Measurements from ENCODE around the gene LRP2. TPM values are rescaled to one million over a fixed set of nuclear protein-coding genes. Genes with fewer than 3 reads are reported as not detected.

The LRP2 gene
- total and polyA plus RNA-seq, 2 experiments from 2014 or later: 0.68 to 2.7 TPM

DNA sequence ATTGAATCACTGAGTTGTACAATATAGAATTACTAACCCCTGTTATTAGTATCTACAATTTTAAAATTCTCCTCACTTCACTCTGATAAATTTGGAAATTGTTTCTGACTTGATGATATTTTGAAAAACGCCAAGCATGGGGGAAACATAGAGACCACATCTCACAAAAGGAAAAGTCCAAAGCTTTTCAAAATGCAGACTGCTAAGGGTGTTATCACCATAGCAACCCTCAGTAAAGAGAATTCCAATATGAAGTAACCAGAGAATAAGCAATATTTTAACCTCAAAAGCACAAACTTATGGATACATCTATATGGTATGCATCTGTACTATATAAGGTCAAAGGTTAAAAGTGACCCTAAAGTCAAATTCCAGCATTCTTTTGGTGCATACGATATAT lies 22.7 kb downstream of the LRP2 start (continued):
- TF ChIP-seq, protein P1, sequence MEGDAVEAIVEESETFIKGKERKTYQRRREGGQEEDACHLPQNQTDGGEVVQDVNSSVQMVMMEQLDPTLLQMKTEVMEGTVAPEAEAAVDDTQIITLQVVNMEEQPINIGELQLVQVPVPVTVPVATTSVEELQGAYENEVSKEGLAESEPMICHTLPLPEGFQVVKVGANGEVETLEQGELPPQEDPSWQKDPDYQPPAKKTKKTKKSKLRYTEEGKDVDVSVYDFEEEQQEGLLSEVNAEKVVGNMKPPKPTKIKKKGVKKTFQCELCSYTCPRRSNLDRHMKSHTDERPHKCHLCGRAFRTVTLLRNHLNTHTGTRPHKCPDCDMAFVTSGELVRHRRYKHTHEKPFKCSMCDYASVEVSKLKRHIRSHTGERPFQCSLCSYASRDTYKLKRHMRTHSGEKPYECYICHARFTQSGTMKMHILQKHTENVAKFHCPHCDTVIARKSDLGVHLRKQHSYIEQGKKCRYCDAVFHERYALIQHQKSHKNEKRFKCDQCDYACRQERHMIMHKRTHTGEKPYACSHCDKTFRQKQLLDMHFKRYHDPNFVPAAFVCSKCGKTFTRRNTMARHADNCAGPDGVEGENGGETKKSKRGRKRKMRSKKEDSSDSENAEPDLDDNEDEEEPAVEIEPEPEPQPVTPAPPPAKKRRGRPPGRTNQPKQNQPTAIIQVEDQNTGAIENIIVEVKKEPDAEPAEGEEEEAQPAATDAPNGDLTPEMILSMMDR (conservative IDR thresholded peaks at IDR 0.05; ENCODE audit: low read depth in 2 of 2): no peak
- TF ChIP-seq EZH2phosphoT487 (IDR thresholded peaks at IDR 0.05; ENCODE audit: unreplicated experiment) (no peak), STAT1 (IDR thresholded peaks at IDR 0.05; ENCODE audit: unreplicated experiment) (no peak)

DNA sequence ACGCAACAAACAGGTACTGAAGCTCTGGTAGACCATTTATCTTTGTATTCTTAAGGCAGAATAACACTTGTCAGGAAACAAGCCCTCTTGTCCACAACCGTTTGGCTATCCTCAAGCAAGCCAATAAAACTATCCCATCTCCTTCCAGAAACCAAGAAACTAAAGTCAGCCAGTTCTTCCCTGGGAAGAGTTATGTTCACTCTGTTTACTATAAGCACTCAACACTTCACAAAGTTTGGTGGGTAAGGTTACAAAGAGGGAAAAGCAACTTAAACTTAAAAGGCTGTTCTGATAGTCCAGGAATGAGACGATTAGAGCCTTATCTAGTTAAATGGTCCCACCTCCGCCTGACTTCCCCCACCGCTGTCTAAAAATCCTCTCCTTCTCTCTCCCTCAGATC lies 25.6 kb downstream of the LRP2 start:
- no peak overlapping the region for H3K4me3 Mint-ChIP-seq
- Histone ChIP-seq H3K27me3 (ENCODE audit: insufficient read depth) (no peaks in the 10 kb centered on the region), H3F3A (replicated peaks; ENCODE audit: low read depth) (no peaks in the 10 kb centered on the region), H3K79me2 (replicated peaks; ENCODE audit: insufficient read depth) (no peaks in the 10 kb centered on the region), H3K4me3 (no peak overlapping the region), H3K9me2 (ENCODE audit: insufficient read depth) (peaks cover 5% of the 10 kb centered on the region; the same call in 1 of the 2 replicates), H3K4me2 (no peak overlapping the region), H3K27ac (ENCODE audit: low read depth) (no peak overlapping the region), H3K4me1 (ENCODE audit: insufficient read depth) (no peaks in the 10 kb centered on the region), H2AFZ (no peak overlapping the region), H4K20me1 (replicated peaks; ENCODE audit: insufficient read depth) (no peaks in the 10 kb centered on the region), H3K36me3 (ENCODE audit: insufficient read depth) (no peaks in the 10 kb centered on the region)
- H3K27me3 Mint-ChIP-seq (ENCODE audit: insufficient read depth, low read depth, poor library complexity): no peaks in the 10 kb centered on the region
- DNase-seq (ENCODE audit: low spot score) (no peak), ATAC-seq (no peak)
- no peaks in the 10 kb centered on the region for H3K4me1 Mint-ChIP-seq
- H3K9me3 Mint-ChIP-seq: no peaks in the 10 kb centered on the region
- no peak overlapping the region for H3K27ac Mint-ChIP-seq
- H3K36me3 Mint-ChIP-seq (ENCODE audit: low read depth): no peaks in the 10 kb centered on the region
- TF ChIP-seq POLR2AphosphoS5 (IDR thresholded peaks at IDR 0.05; ENCODE audit: low read depth) (no peak), CREB1 (CRISPR knock-in tag; IDR thresholded peaks at IDR 0.05; ENCODE audit: low read depth) (no peak), NANOG (IDR thresholded peaks at IDR 0.05; ENCODE audit: borderline replicate concordance) (no peak), JUNB (IDR thresholded peaks at IDR 0.05; ENCODE audit: unreplicated experiment) (no peak), ZNF114 (CRISPR knock-in tag; IDR thresholded peaks at IDR 0.05) (no peak), ZNF331 (CRISPR knock-in tag; IDR thresholded peaks at IDR 0.05; ENCODE audit: low read depth) (no peak), EZH2phosphoT487 (IDR thresholded peaks at IDR 0.05; ENCODE audit: unreplicated experiment) (no peak), EZH2 (IDR thresholded peaks at IDR 0.05; ENCODE audit: low read depth, unreplicated experiment) (no peak)
- TF ChIP-seq, protein P2, sequence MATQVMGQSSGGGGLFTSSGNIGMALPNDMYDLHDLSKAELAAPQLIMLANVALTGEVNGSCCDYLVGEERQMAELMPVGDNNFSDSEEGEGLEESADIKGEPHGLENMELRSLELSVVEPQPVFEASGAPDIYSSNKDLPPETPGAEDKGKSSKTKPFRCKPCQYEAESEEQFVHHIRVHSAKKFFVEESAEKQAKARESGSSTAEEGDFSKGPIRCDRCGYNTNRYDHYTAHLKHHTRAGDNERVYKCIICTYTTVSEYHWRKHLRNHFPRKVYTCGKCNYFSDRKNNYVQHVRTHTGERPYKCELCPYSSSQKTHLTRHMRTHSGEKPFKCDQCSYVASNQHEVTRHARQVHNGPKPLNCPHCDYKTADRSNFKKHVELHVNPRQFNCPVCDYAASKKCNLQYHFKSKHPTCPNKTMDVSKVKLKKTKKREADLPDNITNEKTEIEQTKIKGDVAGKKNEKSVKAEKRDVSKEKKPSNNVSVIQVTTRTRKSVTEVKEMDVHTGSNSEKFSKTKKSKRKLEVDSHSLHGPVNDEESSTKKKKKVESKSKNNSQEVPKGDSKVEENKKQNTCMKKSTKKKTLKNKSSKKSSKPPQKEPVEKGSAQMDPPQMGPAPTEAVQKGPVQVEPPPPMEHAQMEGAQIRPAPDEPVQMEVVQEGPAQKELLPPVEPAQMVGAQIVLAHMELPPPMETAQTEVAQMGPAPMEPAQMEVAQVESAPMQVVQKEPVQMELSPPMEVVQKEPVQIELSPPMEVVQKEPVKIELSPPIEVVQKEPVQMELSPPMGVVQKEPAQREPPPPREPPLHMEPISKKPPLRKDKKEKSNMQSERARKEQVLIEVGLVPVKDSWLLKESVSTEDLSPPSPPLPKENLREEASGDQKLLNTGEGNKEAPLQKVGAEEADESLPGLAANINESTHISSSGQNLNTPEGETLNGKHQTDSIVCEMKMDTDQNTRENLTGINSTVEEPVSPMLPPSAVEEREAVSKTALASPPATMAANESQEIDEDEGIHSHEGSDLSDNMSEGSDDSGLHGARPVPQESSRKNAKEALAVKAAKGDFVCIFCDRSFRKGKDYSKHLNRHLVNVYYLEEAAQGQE (IDR thresholded peaks at IDR 0.05; ENCODE audit: unreplicated experiment): no peak
- TF ChIP-seq, protein P3, sequence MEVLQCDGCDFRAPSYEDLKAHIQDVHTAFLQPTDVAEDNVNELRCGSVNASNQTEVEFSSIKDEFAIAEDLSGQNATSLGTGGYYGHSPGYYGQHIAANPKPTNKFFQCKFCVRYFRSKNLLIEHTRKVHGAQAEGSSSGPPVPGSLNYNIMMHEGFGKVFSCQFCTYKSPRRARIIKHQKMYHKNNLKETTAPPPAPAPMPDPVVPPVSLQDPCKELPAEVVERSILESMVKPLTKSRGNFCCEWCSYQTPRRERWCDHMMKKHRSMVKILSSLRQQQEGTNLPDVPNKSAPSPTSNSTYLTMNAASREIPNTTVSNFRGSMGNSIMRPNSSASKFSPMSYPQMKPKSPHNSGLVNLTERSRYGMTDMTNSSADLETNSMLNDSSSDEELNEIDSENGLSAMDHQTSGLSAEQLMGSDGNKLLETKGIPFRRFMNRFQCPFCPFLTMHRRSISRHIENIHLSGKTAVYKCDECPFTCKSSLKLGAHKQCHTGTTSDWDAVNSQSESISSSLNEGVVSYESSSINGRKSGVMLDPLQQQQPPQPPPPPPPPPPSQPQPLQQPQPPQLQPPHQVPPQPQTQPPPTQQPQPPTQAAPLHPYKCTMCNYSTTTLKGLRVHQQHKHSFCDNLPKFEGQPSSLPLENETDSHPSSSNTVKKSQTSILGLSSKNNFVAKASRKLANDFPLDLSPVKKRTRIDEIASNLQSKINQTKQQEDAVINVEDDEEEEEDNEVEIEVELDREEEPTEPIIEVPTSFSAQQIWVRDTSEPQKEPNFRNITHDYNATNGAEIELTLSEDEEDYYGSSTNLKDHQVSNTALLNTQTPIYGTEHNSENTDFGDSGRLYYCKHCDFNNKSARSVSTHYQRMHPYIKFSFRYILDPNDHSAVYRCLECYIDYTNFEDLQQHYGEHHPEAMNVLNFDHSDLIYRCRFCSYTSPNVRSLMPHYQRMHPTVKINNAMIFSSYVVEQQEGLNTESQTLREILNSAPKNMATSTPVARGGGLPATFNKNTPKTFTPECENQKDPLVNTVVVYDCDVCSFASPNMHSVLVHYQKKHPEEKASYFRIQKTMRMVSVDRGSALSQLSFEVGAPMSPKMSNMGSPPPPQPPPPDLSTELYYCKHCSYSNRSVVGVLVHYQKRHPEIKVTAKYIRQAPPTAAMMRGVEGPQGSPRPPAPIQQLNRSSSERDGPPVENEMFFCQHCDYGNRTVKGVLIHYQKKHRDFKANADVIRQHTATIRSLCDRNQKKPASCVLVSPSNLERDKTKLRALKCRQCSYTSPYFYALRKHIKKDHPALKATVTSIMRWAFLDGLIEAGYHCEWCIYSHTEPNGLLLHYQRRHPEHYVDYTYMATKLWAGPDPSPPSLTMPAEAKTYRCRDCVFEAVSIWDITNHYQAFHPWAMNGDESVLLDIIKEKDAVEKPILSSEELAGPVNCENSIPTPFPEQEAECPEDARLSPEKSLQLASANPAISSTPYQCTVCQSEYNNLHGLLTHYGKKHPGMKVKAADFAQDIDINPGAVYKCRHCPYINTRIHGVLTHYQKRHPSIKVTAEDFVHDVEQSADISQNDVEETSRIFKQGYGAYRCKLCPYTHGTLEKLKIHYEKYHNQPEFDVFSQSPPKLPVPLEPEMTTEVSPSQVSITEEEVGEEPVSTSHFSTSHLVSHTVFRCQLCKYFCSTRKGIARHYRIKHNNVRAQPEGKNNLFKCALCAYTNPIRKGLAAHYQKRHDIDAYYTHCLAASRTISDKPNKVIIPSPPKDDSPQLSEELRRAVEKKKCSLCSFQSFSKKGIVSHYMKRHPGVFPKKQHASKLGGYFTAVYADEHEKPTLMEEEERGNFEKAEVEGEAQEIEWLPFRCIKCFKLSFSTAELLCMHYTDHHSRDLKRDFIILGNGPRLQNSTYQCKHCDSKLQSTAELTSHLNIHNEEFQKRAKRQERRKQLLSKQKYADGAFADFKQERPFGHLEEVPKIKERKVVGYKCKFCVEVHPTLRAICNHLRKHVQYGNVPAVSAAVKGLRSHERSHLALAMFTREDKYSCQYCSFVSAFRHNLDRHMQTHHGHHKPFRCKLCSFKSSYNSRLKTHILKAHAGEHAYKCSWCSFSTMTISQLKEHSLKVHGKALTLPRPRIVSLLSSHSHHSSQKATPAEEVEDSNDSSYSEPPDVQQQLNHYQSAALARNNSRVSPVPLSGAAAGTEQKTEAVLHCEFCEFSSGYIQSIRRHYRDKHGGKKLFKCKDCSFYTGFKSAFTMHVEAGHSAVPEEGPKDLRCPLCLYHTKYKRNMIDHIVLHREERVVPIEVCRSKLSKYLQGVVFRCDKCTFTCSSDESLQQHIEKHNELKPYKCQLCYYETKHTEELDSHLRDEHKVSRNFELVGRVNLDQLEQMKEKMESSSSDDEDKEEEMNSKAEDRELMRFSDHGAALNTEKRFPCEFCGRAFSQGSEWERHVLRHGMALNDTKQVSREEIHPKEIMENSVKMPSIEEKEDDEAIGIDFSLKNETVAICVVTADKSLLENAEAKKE (CRISPR knock-in tag; IDR thresholded peaks at IDR 0.05): no peak
- TF ChIP-seq, protein P1 (conservative IDR thresholded peaks at IDR 0.05; ENCODE audit: low read depth in 2 of 2): no peak

All from GM23338 (cell line).